Epithelial cell of esophagus (primary cell): ENCODE data around the gene PSTK.

Experiments
- DNase-seq: peaks from one replicate; pipeline ENCODE4 v3.0.0; 2010; ENCODE audit warnings: low read depth
- H3K4me3 ChIP-seq: 2 replicates; pipeline ENCODE4 v1.5.1; 2011; ENCODE audit warnings: mild to moderate bottlenecking, low read length, control low read depth
- TF ChIP-seq, protein P1 (sequence below): IDR thresholded peaks from 2 replicates; pipeline ENCODE4 v1.5.1; 2011; ENCODE audit warnings: low read depth, mild to moderate bottlenecking, low read length, control low read depth, inconsistent platforms; ENCODE audit not compliant: insufficient read depth; ENCODE audit errors: missing control alignments

PSTK gene, protein sequence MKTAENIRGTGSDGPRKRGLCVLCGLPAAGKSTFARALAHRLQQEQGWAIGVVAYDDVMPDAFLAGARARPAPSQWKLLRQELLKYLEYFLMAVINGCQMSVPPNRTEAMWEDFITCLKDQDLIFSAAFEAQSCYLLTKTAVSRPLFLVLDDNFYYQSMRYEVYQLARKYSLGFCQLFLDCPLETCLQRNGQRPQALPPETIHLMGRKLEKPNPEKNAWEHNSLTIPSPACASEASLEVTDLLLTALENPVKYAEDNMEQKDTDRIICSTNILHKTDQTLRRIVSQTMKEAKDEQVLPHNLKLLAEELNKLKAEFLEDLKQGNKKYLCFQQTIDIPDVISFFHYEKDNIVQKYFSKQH

DNA sequence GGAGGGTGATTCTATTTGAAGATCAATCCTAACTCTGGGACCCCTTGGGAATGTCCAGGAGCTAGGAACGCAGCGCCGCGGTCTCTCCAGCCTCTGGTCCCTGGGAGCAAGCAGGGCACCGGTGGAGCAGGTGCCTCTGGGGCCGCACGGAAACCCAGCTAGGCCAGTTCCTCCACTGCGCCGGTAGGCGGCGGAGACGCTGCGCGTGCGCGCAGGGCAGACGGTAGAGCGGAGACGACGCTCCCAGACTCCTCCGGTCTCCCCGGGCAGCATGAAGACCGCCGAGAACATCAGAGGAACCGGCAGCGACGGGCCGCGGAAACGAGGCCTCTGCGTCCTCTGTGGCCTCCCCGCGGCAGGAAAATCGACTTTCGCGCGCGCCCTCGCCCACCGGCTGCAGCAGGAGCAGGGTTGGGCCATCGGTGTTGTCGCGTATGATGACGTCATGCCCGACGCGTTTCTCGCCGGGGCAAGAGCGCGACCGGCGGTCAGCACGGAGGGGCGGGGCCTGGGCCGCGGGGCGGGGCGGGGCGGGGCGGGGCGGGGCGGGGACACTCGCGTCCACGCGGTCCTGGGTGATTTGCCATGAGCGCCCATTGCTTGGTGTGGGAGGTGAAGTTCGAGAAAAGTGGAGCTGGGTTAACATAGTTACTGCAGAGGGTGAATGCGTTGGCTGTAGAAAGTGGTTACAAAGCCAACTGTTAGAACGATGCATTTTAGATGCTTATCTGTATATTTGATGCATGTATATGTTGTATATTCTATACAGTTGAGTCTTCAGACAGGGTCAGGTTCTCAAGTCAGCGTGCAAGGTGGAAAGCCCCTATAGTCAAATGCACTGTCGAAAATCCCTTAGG, at the start of gene PSTK:
Gene PSTK, plus strand, starts transcription at position 193 of the 857 bp plus-strand sequence. Its CDS starts 79 bp downstream, at position 272.
- DNase-seq: peak; percentile 93
- TF ChIP-seq, protein P1, sequence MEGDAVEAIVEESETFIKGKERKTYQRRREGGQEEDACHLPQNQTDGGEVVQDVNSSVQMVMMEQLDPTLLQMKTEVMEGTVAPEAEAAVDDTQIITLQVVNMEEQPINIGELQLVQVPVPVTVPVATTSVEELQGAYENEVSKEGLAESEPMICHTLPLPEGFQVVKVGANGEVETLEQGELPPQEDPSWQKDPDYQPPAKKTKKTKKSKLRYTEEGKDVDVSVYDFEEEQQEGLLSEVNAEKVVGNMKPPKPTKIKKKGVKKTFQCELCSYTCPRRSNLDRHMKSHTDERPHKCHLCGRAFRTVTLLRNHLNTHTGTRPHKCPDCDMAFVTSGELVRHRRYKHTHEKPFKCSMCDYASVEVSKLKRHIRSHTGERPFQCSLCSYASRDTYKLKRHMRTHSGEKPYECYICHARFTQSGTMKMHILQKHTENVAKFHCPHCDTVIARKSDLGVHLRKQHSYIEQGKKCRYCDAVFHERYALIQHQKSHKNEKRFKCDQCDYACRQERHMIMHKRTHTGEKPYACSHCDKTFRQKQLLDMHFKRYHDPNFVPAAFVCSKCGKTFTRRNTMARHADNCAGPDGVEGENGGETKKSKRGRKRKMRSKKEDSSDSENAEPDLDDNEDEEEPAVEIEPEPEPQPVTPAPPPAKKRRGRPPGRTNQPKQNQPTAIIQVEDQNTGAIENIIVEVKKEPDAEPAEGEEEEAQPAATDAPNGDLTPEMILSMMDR: peak; percentile 92
- H3K4me3 ChIP-seq: peak within 1 kb of the TSS; percentile 75

DNA sequence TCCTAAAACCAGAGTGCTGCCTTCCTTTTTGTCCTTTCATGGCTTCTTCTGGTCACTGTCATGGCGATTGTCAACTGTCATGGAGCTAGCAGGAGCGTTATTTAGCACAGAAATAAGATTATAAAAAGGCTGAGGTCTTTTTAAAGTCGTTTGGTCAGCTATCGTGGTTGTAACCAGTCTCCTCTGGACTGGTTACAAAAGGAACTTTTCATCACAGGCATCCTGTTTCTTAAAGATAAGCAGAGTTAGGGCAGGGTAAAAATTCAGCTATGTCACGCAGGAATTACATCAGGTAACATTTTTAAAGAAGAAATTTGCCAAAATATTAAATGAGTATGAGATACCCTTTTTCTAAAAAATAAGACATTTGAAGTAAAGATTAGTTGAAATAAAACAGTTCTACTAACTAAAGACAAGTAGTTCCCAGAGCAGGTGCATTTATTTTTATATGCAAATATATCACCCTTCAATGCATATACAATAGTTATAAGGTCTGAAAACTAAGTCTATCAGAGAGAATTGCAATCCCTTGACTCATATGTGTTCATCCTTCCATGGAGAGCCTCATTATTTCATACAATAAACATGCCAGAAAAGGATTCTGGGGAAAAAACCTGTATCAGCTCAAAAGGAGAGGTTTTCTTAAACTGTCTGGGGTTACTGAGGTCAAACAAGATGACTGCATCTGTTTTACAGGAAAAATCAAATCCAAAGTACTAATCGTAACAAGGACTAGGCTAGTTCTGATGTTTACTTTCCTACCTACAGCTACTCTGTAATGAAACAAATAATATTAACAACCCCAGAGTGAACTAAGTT, 48.9 kb upstream of the PSTK start:
- no peak overlapping the region for H3K4me3 ChIP-seq
- TF ChIP-seq, protein P1: no peak
- no peak for DNase-seq

DNA sequence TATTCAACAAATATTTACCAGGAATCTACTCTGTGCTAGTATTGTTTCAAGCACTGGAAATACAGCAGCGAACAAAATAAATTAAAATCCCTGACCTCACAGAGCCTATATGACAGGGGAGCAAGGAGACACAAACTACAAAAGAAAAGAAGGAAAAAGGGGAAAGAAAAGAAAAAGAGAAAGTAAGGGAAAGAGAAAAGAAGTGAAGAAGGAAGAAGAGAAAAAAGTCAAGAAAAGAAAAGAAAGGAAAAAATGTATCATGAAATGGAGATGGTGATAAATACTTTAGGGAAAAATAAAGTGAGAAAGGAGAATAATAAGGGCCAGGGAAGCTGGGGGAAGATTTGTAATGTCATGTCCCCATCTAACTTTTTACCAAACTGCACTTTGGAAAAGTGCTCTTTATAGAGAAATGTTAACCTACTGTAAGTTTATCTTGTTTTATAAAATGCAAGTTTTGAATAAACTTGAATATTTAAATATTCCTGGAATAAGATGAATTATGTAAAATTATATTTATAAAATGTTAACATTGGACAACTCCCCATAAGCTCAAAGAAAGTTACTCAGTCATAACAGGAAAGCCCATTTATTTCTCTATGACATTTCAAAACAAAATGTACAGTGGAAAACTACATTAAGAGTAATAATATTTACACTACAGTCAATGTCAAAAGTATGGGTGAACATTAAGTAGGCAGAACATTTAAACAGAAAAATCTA, 40.9 kb upstream of the PSTK start:
- TF ChIP-seq, protein P1: no peak
- DNase-seq: no peak
- H3K4me3 ChIP-seq: no peak overlapping the region

DNA sequence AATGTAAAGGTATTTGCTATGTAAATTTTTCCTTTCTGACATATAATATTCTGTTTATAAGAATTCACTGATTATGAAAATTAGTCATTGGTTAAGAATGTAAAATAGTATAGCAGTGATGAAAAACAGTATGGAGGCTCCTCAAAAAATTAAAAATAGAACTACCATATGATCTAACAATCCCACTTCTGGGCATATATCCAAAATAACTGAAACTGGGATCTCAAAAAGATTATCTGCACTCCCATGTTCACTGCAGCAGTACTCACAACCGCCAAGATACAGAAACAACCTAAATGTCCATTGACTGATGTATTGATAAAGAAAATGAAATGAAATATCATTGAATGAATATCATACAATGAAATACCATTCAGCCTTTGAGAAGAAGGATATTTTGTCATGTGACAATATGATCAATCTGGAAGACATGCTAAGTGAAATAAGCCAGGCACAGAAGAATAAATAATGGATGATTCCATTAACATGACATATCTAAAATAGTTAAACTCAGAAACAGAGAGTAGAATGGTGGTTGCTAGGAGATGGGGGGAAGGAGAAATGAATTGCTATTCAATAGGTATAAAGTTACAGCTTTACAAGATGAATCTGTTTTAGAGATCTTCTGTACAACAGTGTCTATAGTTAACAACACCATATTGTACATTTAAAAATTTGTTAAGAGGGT, 40.2 kb upstream of the PSTK start:
- no peak for DNase-seq
- TF ChIP-seq, protein P1: no peak
- no peak overlapping the region for H3K4me3 ChIP-seq

DNA sequence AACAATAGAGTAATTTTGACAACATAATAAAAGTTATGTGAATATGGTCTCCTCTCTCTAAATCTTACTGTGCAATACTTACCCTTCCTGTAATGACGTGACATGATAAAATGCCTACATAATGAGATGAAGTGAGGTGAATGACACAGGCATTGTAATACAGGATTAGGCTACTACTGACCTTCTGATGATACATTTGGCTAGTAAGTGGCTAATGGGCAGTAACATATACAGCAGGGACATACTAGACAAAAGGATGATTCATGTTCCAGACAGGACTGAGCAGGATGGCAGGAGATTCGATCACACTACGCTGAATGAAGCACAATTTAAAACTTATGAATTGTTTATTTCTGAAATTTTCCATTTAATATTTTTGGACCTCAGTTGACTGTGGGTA, 30.9 kb upstream of the PSTK start:
- TF ChIP-seq, protein P1: no peak
- peak; percentile 40 for DNase-seq
- H3K4me3 ChIP-seq: no peak overlapping the region
